HepG2 (cell line): ENCODE data around the gene NSMCE1. TPM values are rescaled to one million over a fixed set of nuclear protein-coding genes. Genes with fewer than 3 reads are reported as not detected.

Experiments used
- ATF7 ChIP-seq, 2 experiments: fragments of 450-650 bp in 1 of 2; sonication (generic) in 1 of 2; formaldehyde crosslinking in 1 of 2; IDR thresholded peaks; 2 replicates each; pipeline versions ENCODE4 v1.4.0 to v1.6.1; 2016 to 2020; ENCODE audit warnings: antibody characterized with exemption in 1 of 2, mild to moderate bottlenecking in 1 of 2, missing genetic modification reagents in 1 of 2
- EEA1 ChIP-seq: sonication (generic); formaldehyde crosslinking; IDR thresholded peaks from 2 replicates; pipeline ENCODE4 v1.5.1; 2020; ENCODE audit warnings: mild to moderate bottlenecking, missing genetic modification reagents, borderline replicate concordance
- GATAD2A ChIP-seq: IDR thresholded peaks from 2 replicates; pipeline ENCODE4 v1.6.1; 2016
- HMG20A ChIP-seq: IDR thresholded peaks from 2 replicates; pipeline ENCODE4 v1.6.1; 2016; ENCODE audit warnings: borderline replicate concordance
- MLLT10 ChIP-seq: sonication (generic); formaldehyde crosslinking; IDR thresholded peaks from 2 replicates; pipeline ENCODE4 v1.4.0; 2020; ENCODE audit warnings: missing genetic modification reagents
- PAWR ChIP-seq: sonication (generic); formaldehyde crosslinking; IDR thresholded peaks from 2 replicates; pipeline ENCODE4 v1.4.0; 2020; ENCODE audit warnings: missing genetic modification reagents, mild to moderate bottlenecking, borderline replicate concordance
- POLR2A ChIP-seq, 2 experiments: IDR thresholded peaks; 2 replicates each; pipeline ENCODE4 v1.6.1; 2011; ENCODE audit warnings: low read depth in 2 of 2, low read length in 2 of 2, mild to moderate bottlenecking in 1 of 2, moderate library complexity in 1 of 2; ENCODE audit not compliant: insufficient read depth in 1 of 2
- SIN3A ChIP-seq: IDR thresholded peaks from 2 replicates; pipeline ENCODE4 v1.6.1; 2011; ENCODE audit warnings: low read depth, mild to moderate bottlenecking, control low read depth, low read length, borderline replicate concordance
- STAG1 ChIP-seq: sonication (generic); formaldehyde crosslinking; IDR thresholded peaks from 2 replicates; pipeline ENCODE4 v1.4.0; 2020; ENCODE audit warnings: missing genetic modification reagents
- ZNF12 ChIP-seq: sonication (generic); formaldehyde crosslinking; IDR thresholded peaks from 2 replicates; pipeline ENCODE4 v1.5.0; 2020; ENCODE audit warnings: missing genetic modification reagents
- ZNF460 ChIP-seq: sonication (generic); formaldehyde crosslinking; IDR thresholded peaks from 2 replicates; pipeline ENCODE4 v1.5.1; 2020; ENCODE audit warnings: missing genetic modification reagents, mild to moderate bottlenecking, borderline replicate concordance
- ZNF503 ChIP-seq: sonication (generic); formaldehyde crosslinking; IDR thresholded peaks from 2 replicates; pipeline ENCODE4 v1.4.0; 2020; ENCODE audit warnings: missing genetic modification reagents
- ZNF569 ChIP-seq: sonication (generic); formaldehyde crosslinking; IDR thresholded peaks from 2 replicates; pipeline ENCODE4 v1.5.0; 2020; ENCODE audit warnings: mild to moderate bottlenecking, missing genetic modification reagents, moderate library complexity, borderline replicate concordance
- ZNF816 ChIP-seq: sonication (generic); formaldehyde crosslinking; IDR thresholded peaks from 2 replicates; pipeline ENCODE4 v1.8.0; 2022; ENCODE audit warnings: missing genetic modification reagents, mild to moderate bottlenecking, borderline replicate concordance
- polyA plus RNA-seq, 8 experiments: library from polyadenylated mRNA; depleted of rRNA in 3 of 8; stranded (reverse) in 7 of 8; unstranded in 1 of 8; fragments of >200 nt; fragmentation: Illumina TruSeq in 4 of 8; extraction: Trizol in 4 of 8; gene quantifications; 2 replicates each; pipeline versions ENCODE4 v1.2.1 to v1.2.3, GENCODE V29; 2011 to 2016; ENCODE audit warnings: low read depth in 4 of 8, missing spikeins in 1 of 8, mixed read lengths in 1 of 8; ENCODE audit not compliant: insufficient read depth in 1 of 8
- total RNA-seq, 5 experiments: library from RNA; depleted of rRNA; stranded (reverse); fragments of >200 nt; fragmentation: Illumina TruSeq; extraction: Trizol; gene quantifications; 2 replicates each; pipeline ENCODE4 v1.2.3, GENCODE V29; 2016; ENCODE audit warnings: low read depth in 1 of 5
- TF ChIP-seq, protein P1 (sequence below): sonication (generic); formaldehyde crosslinking; IDR thresholded peaks from 2 replicates; pipeline ENCODE4 v1.5.1; 2020; ENCODE audit warnings: mild to moderate bottlenecking, missing genetic modification reagents
- TF ChIP-seq, protein P2 (sequence below): sonication (generic); formaldehyde crosslinking; IDR thresholded peaks from 2 replicates; pipeline ENCODE4 v1.4.0; 2020; ENCODE audit warnings: missing genetic modification reagents, borderline replicate concordance

The NSMCE1 gene
- total and polyA plus RNA-seq, 2 of the 13 experiments (the other 11 are each of a cell fraction or from before 2014, with no cell fraction given): 42.7 to 52.9 TPM

- TF ChIP-seq ZNF816 (CRISPR knock-in tag) (peak; percentile 89; the same call in 1 of the 2 replicates), ZNF12 (CRISPR knock-in tag) (peak; percentile 61; the same call in 1 of the 2 replicates), SIN3A (peak; percentile 78; the same call in 1 of the 2 replicates), ATF7 (IDR thresholded peaks at IDR 0.05) (peak; percentile 54), ATF7 (CRISPR knock-in tag; IDR thresholded peaks at IDR 0.05) (peak; percentile 75; the same call in 1 of the 2 replicates), POLR2A (IDR thresholded peaks at IDR 0.05; ENCODE audit: insufficient read depth in 1 of 2, low read depth in 2 of 2, low read length in 2 of 2) (peak in 1 of 2 experiments; percentile 43; a peak in 1 of 4 replicates), MLLT10 (CRISPR knock-in tag) (no peak), ZNF569 (no peak), PAWR (0 out of 2 replicates have a peak, but pooled peaks have one; percentile 13), ZNF460 (no peak; the same call in 1 of the 2 replicates), HMG20A (CRISPR knock-in tag) (peak; percentile 99), EEA1 (no peak), GATAD2A (CRISPR knock-in tag) (peak; percentile 100), STAG1 (peak; percentile 48; the same call in 1 of the 2 replicates), ZNF503 (peak; percentile 98; the same call in 1 of the 2 replicates)
- TF ChIP-seq, protein P1, sequence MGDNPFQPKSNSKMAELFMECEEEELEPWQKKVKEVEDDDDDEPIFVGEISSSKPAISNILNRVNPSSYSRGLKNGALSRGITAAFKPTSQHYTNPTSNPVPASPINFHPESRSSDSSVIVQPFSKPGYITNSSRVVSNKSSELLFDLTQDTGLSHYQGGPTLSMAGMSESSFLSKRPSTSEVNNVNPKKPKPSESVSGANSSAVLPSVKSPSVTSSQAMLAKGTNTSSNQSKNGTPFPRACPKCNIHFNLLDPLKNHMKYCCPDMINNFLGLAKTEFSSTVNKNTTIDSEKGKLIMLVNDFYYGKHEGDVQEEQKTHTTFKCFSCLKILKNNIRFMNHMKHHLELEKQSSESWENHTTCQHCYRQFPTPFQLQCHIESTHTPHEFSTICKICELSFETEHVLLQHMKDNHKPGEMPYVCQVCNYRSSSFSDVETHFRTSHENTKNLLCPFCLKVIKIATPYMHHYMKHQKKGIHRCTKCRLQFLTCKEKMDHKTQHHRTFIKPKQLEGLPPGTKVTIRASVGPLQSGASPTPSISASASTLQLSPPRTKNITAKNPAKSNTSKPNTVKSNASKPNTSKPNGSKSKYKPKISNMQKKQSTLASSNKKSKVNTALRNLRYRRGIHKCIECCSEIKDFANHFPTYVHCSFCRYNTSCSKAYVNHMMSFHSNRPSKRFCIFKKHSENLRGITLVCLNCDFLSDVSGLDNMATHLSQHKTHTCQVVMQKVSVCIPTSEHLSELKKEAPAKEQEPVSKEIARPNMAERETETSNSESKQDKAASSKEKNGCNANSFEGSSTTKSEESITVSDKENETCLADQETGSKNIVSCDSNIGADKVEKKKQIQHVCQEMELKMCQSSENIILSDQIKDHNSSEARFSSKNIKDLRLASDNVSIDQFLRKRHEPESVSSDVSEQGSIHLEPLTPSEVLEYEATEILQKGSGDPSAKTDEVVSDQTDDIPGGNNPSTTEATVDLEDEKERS (CRISPR knock-in tag): 0 out of 2 replicates have a peak, but pooled peaks have one; percentile 56
- TF ChIP-seq, protein P2, sequence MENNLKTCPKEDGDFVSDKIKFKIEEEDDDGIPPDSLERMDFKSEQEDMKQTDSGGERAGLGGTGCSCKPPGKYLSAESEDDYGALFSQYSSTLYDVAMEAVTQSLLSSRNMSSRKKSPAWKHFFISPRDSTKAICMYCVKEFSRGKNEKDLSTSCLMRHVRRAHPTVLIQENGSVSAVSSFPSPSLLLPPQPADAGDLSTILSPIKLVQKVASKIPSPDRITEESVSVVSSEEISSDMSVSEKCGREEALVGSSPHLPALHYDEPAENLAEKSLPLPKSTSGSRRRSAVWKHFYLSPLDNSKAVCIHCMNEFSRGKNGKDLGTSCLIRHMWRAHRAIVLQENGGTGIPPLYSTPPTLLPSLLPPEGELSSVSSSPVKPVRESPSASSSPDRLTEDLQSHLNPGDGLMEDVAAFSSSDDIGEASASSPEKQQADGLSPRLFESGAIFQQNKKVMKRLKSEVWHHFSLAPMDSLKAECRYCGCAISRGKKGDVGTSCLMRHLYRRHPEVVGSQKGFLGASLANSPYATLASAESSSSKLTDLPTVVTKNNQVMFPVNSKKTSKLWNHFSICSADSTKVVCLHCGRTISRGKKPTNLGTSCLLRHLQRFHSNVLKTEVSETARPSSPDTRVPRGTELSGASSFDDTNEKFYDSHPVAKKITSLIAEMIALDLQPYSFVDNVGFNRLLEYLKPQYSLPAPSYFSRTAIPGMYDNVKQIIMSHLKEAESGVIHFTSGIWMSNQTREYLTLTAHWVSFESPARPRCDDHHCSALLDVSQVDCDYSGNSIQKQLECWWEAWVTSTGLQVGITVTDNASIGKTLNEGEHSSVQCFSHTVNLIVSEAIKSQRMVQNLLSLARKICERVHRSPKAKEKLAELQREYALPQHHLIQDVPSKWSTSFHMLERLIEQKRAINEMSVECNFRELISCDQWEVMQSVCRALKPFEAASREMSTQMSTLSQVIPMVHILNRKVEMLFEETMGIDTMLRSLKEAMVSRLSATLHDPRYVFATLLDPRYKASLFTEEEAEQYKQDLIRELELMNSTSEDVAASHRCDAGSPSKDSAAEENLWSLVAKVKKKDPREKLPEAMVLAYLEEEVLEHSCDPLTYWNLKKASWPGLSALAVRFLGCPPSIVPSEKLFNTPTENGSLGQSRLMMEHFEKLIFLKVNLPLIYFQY (CRISPR knock-in tag): peak; percentile 88
These were observed 5.3 kb upstream of the NSMCE1 start (continued) for GRCh38 chr16:27273670-27274423.
